ENCODE measurements around the gene PALMD.

GRCh38 chr1:99657213-99658030, 11.5 kb downstream of the PALMD start:
- TF ChIP-seq CTCF (conservative IDR thresholded peaks at IDR 0.05; ENCODE audit: low read depth, low read length) (no peak), EZH2phosphoT487 (IDR thresholded peaks at IDR 0.05; ENCODE audit: borderline replicate concordance, low read length) (no peak)

All from PC-3 (cell line).